Endothelial cell of umbilical vein (primary cell): ENCODE data around the gene PPP4R1. TPM values are rescaled to one million over a fixed set of nuclear protein-coding genes. Genes with fewer than 3 reads are reported as not detected.

Experiments
- BruUV-seq: library from RNA; stranded (reverse); fragments of 400-500 nt; replicated peaks from 2 replicates; lab custom pipeline; 2021; lab: Mats Ljungman, UMichigan
- CTCF ChIA-PET: fragments of 300-600, 350-600 bp; sonication (Branson Sonifier 250); formaldehyde crosslinking; loops from one replicate; lab custom pipeline; 2021; ENCODE audit warnings: antibody characterized with exemption, inconsistent platforms; lab: Charles Lee
- POLR2A ChIA-PET: fragments of 300-600, 350-600 bp; sonication (Branson Sonifier 250); formaldehyde crosslinking; loops from one replicate; lab custom pipeline; 2021; ENCODE audit warnings: antibody characterized with exemption, inconsistent platforms; lab: Charles Lee
- DNase-seq: peaks from one replicate; pipeline ENCODE4 v3.0.0-alpha.2; 2011; ENCODE audit warnings: low read depth, low spot score
- FAIRE-seq: peaks from 2 replicates; lab custom pipeline; 2011; peaks lifted over from hg19 to GRCh38; lab: Jason Lieb, UNC
- H2AFZ ChIP-seq: 2 replicates; pipeline ENCODE4 v1.6.0; 2012; ENCODE audit warnings: low read depth, low read length, control low read depth, inconsistent platforms
- H3K27ac ChIP-seq: 2 replicates; pipeline ENCODE4 v1.5.1; 2011; ENCODE audit warnings: low read depth, mild to moderate bottlenecking, control low read depth, low read length, moderate library complexity; ENCODE audit not compliant: insufficient read depth
- H3K27me3 ChIP-seq, 2 experiments: 2 replicates each; pipeline versions ENCODE4 v1.6.0 to v1.6.1; 2011; ENCODE audit warnings: low read length in 2 of 2, mixed read lengths in 1 of 2; ENCODE audit not compliant: control insufficient read depth in 2 of 2, insufficient read depth in 2 of 2
- H3K36me3 ChIP-seq, 2 experiments: 2 replicates in 1 of 2; 3 replicates in 1 of 2; pipeline ENCODE4 v1.5.1; 2011; ENCODE audit warnings: low read length in 2 of 2, mild to moderate bottlenecking in 1 of 2, moderate library complexity in 1 of 2; ENCODE audit not compliant: control insufficient read depth in 2 of 2, insufficient read depth in 2 of 2; ENCODE audit errors: extremely low read depth in 1 of 2
- H3K4me1 ChIP-seq: 3 replicates; pipeline ENCODE4 v1.5.1; 2011; ENCODE audit warnings: mild to moderate bottlenecking, low read length; ENCODE audit not compliant: control insufficient read depth, insufficient read depth; ENCODE audit errors: extremely low read depth
- H3K4me2 ChIP-seq: 2 replicates; pipeline ENCODE4 v1.6.1; 2011; ENCODE audit warnings: low read length, control low read depth, mixed read lengths; ENCODE audit not compliant: insufficient read depth
- H3K4me3 ChIP-seq, 3 experiments: fragments of 200-600 bp in 1 of 3; sonication (generic), shearing (Covaris generic) in 1 of 3; replicated peaks in 1 of 3; 2 replicates each; pipeline ENCODE4 v1.5.1; 2011 to 2016; ENCODE audit warnings: control low read depth in 3 of 3, low read length in 3 of 3, mild to moderate bottlenecking in 2 of 3, inconsistent platforms in 1 of 3, low read depth in 1 of 3, moderate library complexity in 1 of 3; ENCODE audit not compliant: insufficient read depth in 1 of 3
- H3K79me2 ChIP-seq: 2 replicates; pipeline ENCODE4 v1.6.0; 2012; ENCODE audit warnings: low read length, inconsistent platforms; ENCODE audit not compliant: control insufficient read depth, insufficient read depth
- H3K9ac ChIP-seq: replicated peaks from 2 replicates; pipeline ENCODE3; 2011; ENCODE audit warnings: low read length, control low read depth; ENCODE audit not compliant: insufficient read depth; ENCODE audit errors: extremely low read depth
- H3K9me1 ChIP-seq: replicated peaks from 3 replicates; pipeline ENCODE4 v1.6.0; 2011; ENCODE audit warnings: mild to moderate bottlenecking, low read length; ENCODE audit not compliant: control insufficient read depth, insufficient read depth; ENCODE audit errors: extremely low read depth
- H3K9me3 ChIP-seq: replicated peaks from 2 replicates; pipeline ENCODE4 v1.5.1; 2012; ENCODE audit warnings: low read length, inconsistent platforms; ENCODE audit not compliant: control insufficient read depth, insufficient read depth
- H4K20me1 ChIP-seq: replicated peaks from 2 replicates; pipeline ENCODE3; 2011; ENCODE audit warnings: mild to moderate bottlenecking, low read length; ENCODE audit not compliant: control insufficient read depth, insufficient read depth; ENCODE audit errors: extremely low read depth
- CTCF ChIP-seq, 2 donors: IDR thresholded peaks; 1 replicate in 1 of 2; 2 replicates in 1 of 2; pipeline ENCODE4 v1.5.1; 2011; ENCODE audit warnings: low read length in 2 of 2, mild to moderate bottlenecking in 2 of 2, moderate library complexity in 2 of 2, control low read depth in 1 of 2, inconsistent platforms in 1 of 2, low read depth in 1 of 2; ENCODE audit not compliant: insufficient read depth in 1 of 2; ENCODE audit errors: extremely low read depth in 1 of 2
- EZH2 ChIP-seq: IDR thresholded peaks from 2 replicates; pipeline ENCODE4 v1.6.1; 2012; ENCODE audit warnings: borderline replicate concordance, low read depth, mild to moderate bottlenecking, moderate library complexity, low read length, inconsistent platforms; ENCODE audit not compliant: severe bottlenecking
- GATA2 ChIP-seq: IDR thresholded peaks from 2 replicates; pipeline ENCODE4 v1.7.0; 2011; ENCODE audit warnings: low read depth, mild to moderate bottlenecking, moderate library complexity, mixed read lengths, low read length; ENCODE audit not compliant: insufficient read length, insufficient read depth
- JUN ChIP-seq: IDR thresholded peaks from 2 replicates; pipeline ENCODE4 v1.6.1; 2011; ENCODE audit warnings: borderline replicate concordance, low read depth; ENCODE audit not compliant: insufficient read length, insufficient read depth
- MAX ChIP-seq: IDR thresholded peaks from 2 replicates; pipeline ENCODE4 v1.6.1; 2011; ENCODE audit not compliant: insufficient read depth, insufficient read length
- POLR2A ChIP-seq: IDR thresholded peaks from 2 replicates; pipeline ENCODE4 v1.6.1; 2012; ENCODE audit warnings: low read depth, mild to moderate bottlenecking, control low read depth, low read length
- POLR2AphosphoS5 ChIP-seq: IDR thresholded peaks from 2 replicates; pipeline ENCODE4 v1.6.1; 2012; ENCODE audit warnings: low read depth, mild to moderate bottlenecking, control low read depth, low read length, moderate library complexity; ENCODE audit not compliant: insufficient read depth
- dilution Hi-C: fragments of 300-500 bp; cut with MboI; formaldehyde crosslinking; loops from one replicate; pipeline ENCODE4 v1.15.0; 2019; ENCODE audit warnings: low sequenced_read_pairs; ENCODE audit not compliant: extremely low pct_ligation_motif_present
- intact Hi-C: fragments of 100-400 bp; cut with micrococcal nuclease; formaldehyde crosslinking; loops from one replicate; pipeline ENCODE4 v1.10.0; 2022
- polyA plus RNA-seq, 4 experiments: library from polyadenylated mRNA; depleted of rRNA in 3 of 4; stranded (reverse) in 3 of 4; unstranded in 1 of 4; fragments of >200 nt; gene quantifications; 2 replicates each; pipeline versions ENCODE4 v1.2.1 to v1.2.3, GENCODE V29; 2011 to 2012; ENCODE audit warnings: missing spikeins in 1 of 4
- total RNA-seq: library from RNA; stranded (reverse); gene quantifications from 2 replicates; pipeline ENCODE4 v1.2.3, GENCODE V29; 2021

PPP4R1 gene
- total and polyA plus RNA-seq, 2 donors (not counting 3 experiments of a cell fraction or from before 2014, with no cell fraction given): 138 to 152 TPM

GRCh38 chr18:9587924-9588323 lies 26.4 kb downstream of the PPP4R1 start:
- no peak overlapping the region for H3K4me2 ChIP-seq
- dilution Hi-C loops: no loop called here
- DNase-seq (no peak), FAIRE-seq (no peak)
- H3K36me3 ChIP-seq: peaks cover 7 to 27% of the 10 kb centered on the region in 2 experiments
- POLR2A ChIA-PET: no interaction called here
- no peaks in the 10 kb centered on the region for H4K20me1 ChIP-seq
- H3K4me3 ChIP-seq: no peak overlapping the region
- H3K27ac ChIP-seq: no peak overlapping the region
- no TSS peak for BruUV-seq
- intact Hi-C loops: no loop called here
- peaks cover 63% of the 10 kb centered on the region for H3K79me2 ChIP-seq
- no peak overlapping the region for H2AFZ ChIP-seq
- H3K4me1 ChIP-seq: no peaks in the 10 kb centered on the region
- TF ChIP-seq MAX (no peak), GATA2 (no peak), JUN (no peak)
- H3K9me1 ChIP-seq: no peaks in the 10 kb centered on the region
- H3K9ac ChIP-seq: no peak overlapping the region
- no peaks in the 10 kb centered on the region for H3K27me3 ChIP-seq
- CTCF ChIA-PET: no interaction called here
- H3K9me3 ChIP-seq: no peaks in the 10 kb centered on the region

GRCh38 chr18:9586814-9587213 lies 27.5 kb downstream of the PPP4R1 start:
- FAIRE-seq (no peak), DNase-seq (no peak)
- ChIA-PET POLR2A (no interaction called here), CTCF (no interaction called here)
- Histone ChIP-seq H3K9ac (no peak overlapping the region), H3K36me3 (peaks cover 7 to 29% of the 10 kb centered on the region in 2 experiments), H3K4me2 (no peak overlapping the region), H3K79me2 (peaks cover 58% of the 10 kb centered on the region), H3K9me3 (no peaks in the 10 kb centered on the region), H3K4me1 (no peaks in the 10 kb centered on the region), H4K20me1 (no peaks in the 10 kb centered on the region), H3K9me1 (no peaks in the 10 kb centered on the region), H3K4me3 (no peak overlapping the region), H3K27ac (no peak overlapping the region), H2AFZ (no peak overlapping the region), H3K27me3 (no peaks in the 10 kb centered on the region)
- no peak for TF ChIP-seq GATA2
- no peak for TF ChIP-seq POLR2AphosphoS5
- TF ChIP-seq EZH2: no peak
- no peak for TF ChIP-seq CTCF (IDR thresholded peaks at IDR 0.05; ENCODE audit: extremely low read depth in 1 of 2, insufficient read depth in 1 of 2, low read depth in 1 of 2, low read length in 2 of 2)
- no peak for TF ChIP-seq JUN
- no peak for TF ChIP-seq POLR2A
- TF ChIP-seq MAX: no peak
- BruUV-seq: no TSS peak
- intact Hi-C loops: no loop called here
- dilution Hi-C loops: no loop called here
